Erythroblast (primary cell): ENCODE data around the gene ATIC.

Experiments
- GATA1 ChIP-seq: IDR thresholded peaks from 2 replicates; pipeline ENCODE4 v1.6.1; 2011; ENCODE audit warnings: low read depth, mild to moderate bottlenecking, control low read depth, low read length, moderate library complexity
- POLR2A ChIP-seq: IDR thresholded peaks from 2 replicates; pipeline ENCODE4 v1.6.1; 2011; ENCODE audit warnings: mild to moderate bottlenecking, low read length

GRCh38 chr2:215283221-215283620 is 28.6 kb upstream of the ATIC start:
- TF ChIP-seq POLR2A (no peak), GATA1 (no peak)
